ENCODE results near the gene EPHB1. TPM values are rescaled to one million over a fixed set of nuclear protein-coding genes. Genes with fewer than 3 reads are reported as not detected.

The EPHB1 gene
- total RNA-seq, 1 experiment from 2014 or later: 0.73 TPM

DNA sequence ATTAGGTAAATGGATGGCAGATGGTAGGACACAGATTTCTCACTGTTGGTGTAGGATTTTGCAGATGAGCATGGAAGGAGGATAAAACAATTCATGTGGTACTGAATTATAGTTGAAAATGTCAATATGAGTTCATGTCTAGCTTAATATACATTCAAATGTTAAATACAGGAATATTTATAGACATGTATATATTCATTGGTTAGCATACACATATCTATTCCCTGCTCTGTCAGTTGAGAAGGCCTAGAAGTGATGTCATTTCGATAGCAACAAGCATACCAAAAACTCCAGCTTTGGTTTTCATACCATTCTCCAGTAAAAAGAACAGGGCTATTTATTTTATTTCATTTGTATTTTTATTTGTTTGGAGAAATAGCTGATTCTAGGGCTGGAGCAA, 497.1 kb downstream of the EPHB1 start:
- CTCF ChIA-PET: no interaction called here
- Mint-ChIP-seq H3K4me1 (ENCODE audit: low read depth, unreplicated experiment) (no peaks in the 10 kb centered on the region), H3K4me3 (ENCODE audit: low read depth, unreplicated experiment) (no peak overlapping the region), H3K9me3 (ENCODE audit: low read depth, unreplicated experiment) (peaks cover 17% of the 10 kb centered on the region), H3K27me3 (ENCODE audit: unreplicated experiment) (no peaks in the 10 kb centered on the region), H3K27ac (ENCODE audit: unreplicated experiment) (no peak overlapping the region), H3K36me3 (ENCODE audit: insufficient read depth, unreplicated experiment) (no peaks in the 10 kb centered on the region)
- TF ChIP-seq, protein P1, sequence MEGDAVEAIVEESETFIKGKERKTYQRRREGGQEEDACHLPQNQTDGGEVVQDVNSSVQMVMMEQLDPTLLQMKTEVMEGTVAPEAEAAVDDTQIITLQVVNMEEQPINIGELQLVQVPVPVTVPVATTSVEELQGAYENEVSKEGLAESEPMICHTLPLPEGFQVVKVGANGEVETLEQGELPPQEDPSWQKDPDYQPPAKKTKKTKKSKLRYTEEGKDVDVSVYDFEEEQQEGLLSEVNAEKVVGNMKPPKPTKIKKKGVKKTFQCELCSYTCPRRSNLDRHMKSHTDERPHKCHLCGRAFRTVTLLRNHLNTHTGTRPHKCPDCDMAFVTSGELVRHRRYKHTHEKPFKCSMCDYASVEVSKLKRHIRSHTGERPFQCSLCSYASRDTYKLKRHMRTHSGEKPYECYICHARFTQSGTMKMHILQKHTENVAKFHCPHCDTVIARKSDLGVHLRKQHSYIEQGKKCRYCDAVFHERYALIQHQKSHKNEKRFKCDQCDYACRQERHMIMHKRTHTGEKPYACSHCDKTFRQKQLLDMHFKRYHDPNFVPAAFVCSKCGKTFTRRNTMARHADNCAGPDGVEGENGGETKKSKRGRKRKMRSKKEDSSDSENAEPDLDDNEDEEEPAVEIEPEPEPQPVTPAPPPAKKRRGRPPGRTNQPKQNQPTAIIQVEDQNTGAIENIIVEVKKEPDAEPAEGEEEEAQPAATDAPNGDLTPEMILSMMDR (IDR thresholded peaks at IDR 0.05; ENCODE audit: unreplicated experiment): no peak
- no peak for DNase-seq
- intact Hi-C loops (cut with micrococcal nuclease; ENCODE audit: unreplicated experiment): no loop called here
- BruUV-seq (replicated peaks): no TSS peak

DNA sequence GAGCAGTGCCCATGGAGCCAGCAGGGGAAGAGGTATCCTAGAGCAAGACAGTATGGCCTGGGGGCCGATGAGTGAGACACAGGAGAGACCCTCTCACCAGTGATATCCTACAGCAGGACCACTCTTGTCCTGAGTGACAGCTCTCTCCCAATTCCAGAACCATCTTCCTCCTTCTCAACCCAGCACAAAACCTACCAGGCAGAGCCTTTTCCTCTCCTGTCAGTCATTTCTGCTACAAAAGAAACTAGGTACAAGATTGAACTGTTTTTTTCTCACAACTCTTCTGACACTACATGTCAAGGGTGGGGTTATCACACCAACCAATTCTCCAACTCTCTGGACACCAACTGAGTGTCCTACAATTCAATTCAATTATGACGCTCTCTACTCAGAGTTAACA, 506.6 kb downstream of the EPHB1 start:
- no peak for DNase-seq
- intact Hi-C loops (cut with micrococcal nuclease; ENCODE audit: unreplicated experiment): no loop called here
- no TSS peak for BruUV-seq (replicated peaks)
- H3K36me3 Mint-ChIP-seq (ENCODE audit: insufficient read depth, unreplicated experiment): no peaks in the 10 kb centered on the region
- CTCF ChIA-PET: no interaction called here
- no peak overlapping the region for H3K27ac Mint-ChIP-seq (ENCODE audit: unreplicated experiment)
- H3K4me1 Mint-ChIP-seq (ENCODE audit: low read depth, unreplicated experiment): no peaks in the 10 kb centered on the region
- H3K27me3 Mint-ChIP-seq (ENCODE audit: unreplicated experiment): no peaks in the 10 kb centered on the region
- no peak overlapping the region for H3K4me3 Mint-ChIP-seq (ENCODE audit: low read depth, unreplicated experiment)
- H3K9me3 Mint-ChIP-seq (ENCODE audit: low read depth, unreplicated experiment): peaks cover 13% of the 10 kb centered on the region
- TF ChIP-seq, protein P1 (IDR thresholded peaks at IDR 0.05; ENCODE audit: unreplicated experiment): no peak

DNA sequence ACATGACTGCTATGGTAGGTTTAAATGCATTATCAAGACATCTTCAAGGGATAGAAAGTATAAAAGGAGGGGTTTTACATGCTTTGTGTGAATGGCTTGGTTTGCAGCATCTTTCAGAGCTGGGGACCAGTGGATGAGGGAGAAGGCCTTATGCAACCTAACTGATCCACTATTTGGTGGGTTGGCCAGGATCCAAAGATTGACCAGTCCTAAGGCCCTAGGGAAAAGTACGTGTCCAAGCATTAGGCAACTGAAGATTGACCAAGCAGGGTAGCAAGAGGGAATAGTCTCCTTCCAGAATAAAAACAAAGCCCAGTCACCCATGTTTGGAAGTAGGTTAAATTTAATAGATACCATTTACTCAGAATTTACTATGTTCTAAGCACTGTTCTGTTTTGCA, 509.3 kb downstream of the EPHB1 start:
- H3K4me1 Mint-ChIP-seq (ENCODE audit: low read depth, unreplicated experiment): no peaks in the 10 kb centered on the region
- no peaks in the 10 kb centered on the region for H3K27me3 Mint-ChIP-seq (ENCODE audit: unreplicated experiment)
- peaks cover 16% of the 10 kb centered on the region for H3K9me3 Mint-ChIP-seq (ENCODE audit: low read depth, unreplicated experiment)
- TF ChIP-seq, protein P1 (IDR thresholded peaks at IDR 0.05; ENCODE audit: unreplicated experiment): no peak
- no peak for DNase-seq
- H3K27ac Mint-ChIP-seq (ENCODE audit: unreplicated experiment): no peak overlapping the region
- no peak overlapping the region for H3K4me3 Mint-ChIP-seq (ENCODE audit: low read depth, unreplicated experiment)
- CTCF ChIA-PET: no interaction called here
- intact Hi-C loops (cut with micrococcal nuclease; ENCODE audit: unreplicated experiment): no loop called here
- no peaks in the 10 kb centered on the region for H3K36me3 Mint-ChIP-seq (ENCODE audit: insufficient read depth, unreplicated experiment)
- no TSS peak for BruUV-seq (replicated peaks)

Other genes with a start within 250 kb of the EPHB1 start
- gene KY, start 144.2 kb upstream of the EPHB1 start, total RNA-seq (2022): 0.15 TPM in 1 of 2 replicates, not detected in the other

All from Calu3 (cell line).